Activated CD4-positive, CD25-positive, alpha-beta regulatory T cell treated with anti-CD3 and anti-CD28 coated beads, Interleukin-2, amount 50 U/mL, for 24 hours (primary cell): ENCODE data around the gene ZNF488.

Experiments used
- ATAC-seq, 2 donors: fragments of 150-1000 bp; cut with Tn5 transposase; one replicate each; pipeline ENCODE4 v1.10.0; 2021; ENCODE audit warnings: mild to moderate bottlenecking in 1 of 2, moderate library complexity in 1 of 2

The ZNF488 gene

GRCh38 chr10:47326306-47326926, 57.7 kb downstream of the ZNF488 start:
- no peak for ATAC-seq

GRCh38 chr10:47325303-47326291, 58.5 kb downstream of the ZNF488 start:
- no peak for ATAC-seq

GRCh38 chr10:47323636-47324296, 60.3 kb downstream of the ZNF488 start:
- ATAC-seq, result no peak

- ATAC-seq, result no peak
Observed at GRCh38 chr10:47323087-47323486, 61.0 kb downstream of the ZNF488 start.

DNA sequence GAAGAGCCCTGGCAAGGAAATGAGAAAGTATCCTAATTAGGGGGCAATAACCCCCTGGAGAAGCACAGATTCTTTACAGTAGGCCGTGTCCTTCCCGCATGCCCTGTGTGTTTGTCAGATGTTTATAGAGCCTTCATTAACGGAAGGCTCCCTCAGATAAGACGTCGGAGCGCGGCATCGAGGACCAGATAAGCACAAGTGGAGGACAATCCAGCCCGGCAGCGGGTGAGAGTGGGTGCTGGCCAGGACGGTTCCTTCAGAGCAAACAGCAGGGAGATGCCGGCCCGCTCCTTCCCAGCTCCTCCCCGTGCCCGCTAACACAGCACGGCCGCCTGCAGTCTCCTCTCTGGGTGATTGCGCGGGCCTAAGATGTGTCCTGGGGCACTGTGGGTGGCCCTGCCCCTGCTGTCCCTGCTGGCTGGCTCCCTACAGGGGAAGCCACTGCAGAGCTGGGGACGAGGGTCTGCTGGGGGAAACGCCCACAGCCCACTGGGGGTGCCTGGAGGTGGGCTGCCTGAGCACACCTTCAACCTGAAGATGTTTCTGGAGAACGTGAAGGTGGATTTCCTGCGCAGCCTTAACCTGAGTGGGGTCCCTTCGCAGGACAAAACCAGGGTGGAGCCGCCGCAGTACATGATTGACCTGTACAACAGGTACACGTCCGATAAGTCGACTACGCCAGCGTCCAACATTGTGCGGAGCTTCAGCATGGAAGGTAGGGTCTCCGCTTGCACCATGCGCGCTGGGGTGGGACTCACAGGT, 61.6 kb downstream of the ZNF488 start, which contains the start of gene GDF2:
GDF2 (plus strand) TSS at position 155 of the 762 bp plus-strand sequence; CDS start at position 370, 215 bp downstream.
- ATAC-seq, result no peak

DNA sequence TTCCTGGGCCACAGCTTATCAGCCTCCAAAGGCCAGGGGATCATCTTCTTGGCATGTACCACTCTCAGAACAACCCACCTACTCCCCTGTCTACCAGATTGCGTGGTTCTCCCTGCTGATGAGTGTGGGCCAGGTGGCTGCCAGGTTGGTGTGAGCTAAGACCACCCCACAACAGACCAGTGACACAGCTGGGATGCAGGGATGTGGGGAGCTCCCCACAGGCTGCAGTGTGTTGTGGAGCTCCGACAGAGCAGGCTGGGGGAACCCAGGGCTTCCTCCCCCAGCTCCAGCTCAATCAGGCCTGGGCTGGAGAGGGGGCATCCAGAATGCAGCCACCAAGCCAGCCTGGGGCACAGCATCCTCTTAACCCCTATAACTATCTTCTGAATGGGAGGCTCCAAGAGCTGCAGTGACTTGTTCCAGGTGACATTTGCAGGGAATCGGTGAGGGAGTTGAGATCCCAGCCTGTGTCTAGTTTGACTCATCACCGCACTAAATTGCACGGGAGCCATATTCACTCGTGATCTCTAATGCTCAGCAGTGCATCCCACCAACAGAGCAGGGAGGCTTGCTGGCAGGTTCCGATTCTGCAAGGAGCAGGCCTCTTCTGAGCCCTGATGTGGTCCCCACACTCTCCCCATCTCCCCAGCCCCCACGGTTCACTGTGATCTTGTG, 62.4 kb downstream of the ZNF488 start:
- ATAC-seq, result no peak

DNA sequence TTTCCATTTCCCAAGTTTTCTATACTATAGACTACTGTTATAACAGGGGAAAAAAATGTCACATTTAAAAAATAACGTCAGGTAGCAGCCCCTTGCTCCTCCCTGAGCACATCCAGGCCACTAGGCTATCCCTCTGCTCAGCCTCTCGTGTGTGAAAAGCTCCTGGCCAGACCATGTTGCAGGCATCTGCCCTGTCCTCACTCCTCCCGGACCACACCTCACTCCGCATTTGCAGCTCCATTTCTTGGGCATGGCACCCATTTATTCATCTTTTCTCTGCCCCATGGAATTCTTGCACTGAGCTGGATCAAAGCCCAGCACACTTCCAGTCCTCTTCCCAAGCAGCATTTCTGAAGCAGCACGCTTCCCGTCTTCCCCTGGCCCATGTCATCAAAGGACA, 63.3 kb downstream of the ZNF488 start:
- no peak for ATAC-seq

DNA sequence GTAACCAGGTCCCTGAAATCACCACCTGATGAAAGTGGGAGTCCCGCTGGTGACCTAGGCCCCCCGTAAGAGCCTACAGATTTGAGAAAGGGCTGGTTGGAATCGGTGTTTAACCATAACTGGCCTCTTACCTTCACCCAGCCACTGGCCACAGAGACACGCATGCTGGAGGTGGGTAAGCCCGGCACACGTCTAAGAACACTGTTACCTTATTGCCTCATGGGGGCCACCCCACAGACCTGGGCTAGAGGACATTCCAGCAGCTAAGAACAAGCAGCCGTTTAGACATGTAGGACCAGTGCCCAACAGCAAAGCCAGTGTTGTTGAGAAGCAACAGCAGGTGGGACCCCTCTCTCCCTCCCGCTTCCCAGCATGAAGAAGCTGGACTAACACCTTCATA, 64.3 kb downstream of the ZNF488 start:
- ATAC-seq, result no peak

DNA sequence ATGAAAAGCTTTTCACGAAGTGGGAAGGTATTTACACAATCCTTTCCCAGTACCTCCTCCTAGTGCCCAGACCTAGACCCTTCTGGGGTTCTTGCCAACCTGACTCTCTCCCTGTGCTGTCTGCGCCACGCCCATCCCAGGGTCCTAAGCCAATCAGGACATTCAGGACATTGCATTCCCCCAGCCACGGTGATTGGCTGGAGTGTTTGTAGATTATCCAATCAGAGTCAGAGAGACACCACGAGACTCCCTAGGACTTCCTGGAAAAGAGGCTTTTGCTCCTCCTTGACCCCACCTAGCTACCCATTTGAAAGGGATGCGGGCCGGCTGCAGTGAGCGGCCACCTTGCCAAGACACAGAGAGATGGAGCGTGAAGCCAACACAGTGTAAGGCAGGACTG, 65.4 kb downstream of the ZNF488 start:
- ATAC-seq, result no peak

GRCh38 chr10:47317251-47317650, 66.8 kb downstream of the ZNF488 start:
- no peak for ATAC-seq

GRCh38 chr10:47316131-47316530, 68.0 kb downstream of the ZNF488 start:
- ATAC-seq, result no peak
